Psoas muscle (tissue), 8 donors: ENCODE measurements around the gene GP1BB. TPM values are rescaled to one million over a fixed set of nuclear protein-coding genes. Genes with fewer than 3 reads are reported as not detected.
"Not testable (repeated sequence)": the region's sequence is repeated elsewhere in the genome, so short reads cannot be mapped to it uniquely, and the experiment has no call there.

Experiments
- ATAC-seq, 4 donors: fragments of 200-7000 bp; cut with Tn5 transposase; one replicate each; pipeline ENCODE4 v1.9.1; 2020; ENCODE audit warnings: moderate library complexity in 3 of 4, mild to moderate bottlenecking in 2 of 4
- DNase-seq, 2 donors: peaks; one replicate each; pipeline ENCODE4 v3.0.0-alpha.2; 2020
- H3K27ac ChIP-seq: fragments of 200-600 bp; one replicate; pipeline ENCODE4 v1.8.0; 2022
- H3K27me3 ChIP-seq, 3 donors: fragments of 200-600 bp in 1 of 3; one replicate each; pipeline versions ENCODE4 v1.6.1 to v1.8.0; 2013 to 2022; ENCODE audit warnings: low read length in 2 of 3, mild to moderate bottlenecking in 2 of 3, moderate library complexity in 1 of 3; ENCODE audit not compliant: insufficient read depth in 3 of 3
- H3K36me3 ChIP-seq, 2 donors: fragments of 200-600 bp in 1 of 2; one replicate each; pipeline versions ENCODE4 v1.6.1 to v1.8.0; 2013 to 2022; ENCODE audit warnings: low read depth in 1 of 2, mild to moderate bottlenecking in 1 of 2, moderate library complexity in 1 of 2; ENCODE audit not compliant: insufficient read depth in 1 of 2
- H3K4me1 ChIP-seq: fragments of 200-600 bp; one replicate; pipeline ENCODE4 v1.8.0; 2022
- H3K4me3 ChIP-seq: fragments of 200-600 bp; one replicate; pipeline ENCODE4 v1.8.0; 2022; ENCODE audit warnings: mild to moderate bottlenecking
- H3K9me3 ChIP-seq: fragments of 200-600 bp; one replicate; pipeline ENCODE4 v1.8.0; 2022
- WGBS, 3 donors: extraction: QIAGEN DNeasy Blood & Tissue Kit; methylation state at CpG; one replicate each; pipeline versions ENCODE4 v1.1.6 to v1.1.7; 2013; 5-methylcytosine and 5-hydroxymethylcytosine counted together
- intact Hi-C, 2 donors: fragments of 100-400 bp; cut with DNase I; formaldehyde crosslinking; loops; one replicate each; pipeline versions ENCODE4 v1.11.0 to v1.14.2; 2022
- polyA plus RNA-seq, 3 donors: library from polyadenylated mRNA; stranded (reverse); fragments of 200-250 nt; gene quantifications; one replicate each; pipeline ENCODE4 v1.2.3, GENCODE V29; 2013
- total RNA-seq, 4 donors: library from RNA; stranded (reverse); fragmentation: NEBNext Ultra II Directional in 2 of 4; extraction: Animal tissue kit (Norgen Biotek cat#: 25700) in 2 of 4; gene quantifications; one replicate each; pipeline versions ENCODE4 v1.2.1 to v1.2.4, GENCODE V29; 2021 to 2023
- TF ChIP-seq, protein P1 (sequence below): fragments of 200-600 bp; IDR thresholded peaks from one replicate; pipeline ENCODE4 v1.8.0; 2022; ENCODE audit warnings: antibody characterized with exemption
- donor health status: healthy with polysubstance abuse.
- donor health status: DM: no; HTN: no; CAD: no; lungs with moderate emphysema.
- donor health status: Bipolar disorder and iron deficiency.
- donor health status: healthy.
- donor health status: DM: yes; HTN: yes; CAD: no.
- donor health status: DM: no; HTN: no; CAD: no.
- donor health status: DM: no; HTN: no; CAD: no.
- donor health status: DM: yes; HTN: yes; CAD: no.

The GP1BB gene
- total and polyA plus RNA-seq, 7 donors: 0.14 to 1.8 (median 0.58) TPM; not detected in 3

DNA sequence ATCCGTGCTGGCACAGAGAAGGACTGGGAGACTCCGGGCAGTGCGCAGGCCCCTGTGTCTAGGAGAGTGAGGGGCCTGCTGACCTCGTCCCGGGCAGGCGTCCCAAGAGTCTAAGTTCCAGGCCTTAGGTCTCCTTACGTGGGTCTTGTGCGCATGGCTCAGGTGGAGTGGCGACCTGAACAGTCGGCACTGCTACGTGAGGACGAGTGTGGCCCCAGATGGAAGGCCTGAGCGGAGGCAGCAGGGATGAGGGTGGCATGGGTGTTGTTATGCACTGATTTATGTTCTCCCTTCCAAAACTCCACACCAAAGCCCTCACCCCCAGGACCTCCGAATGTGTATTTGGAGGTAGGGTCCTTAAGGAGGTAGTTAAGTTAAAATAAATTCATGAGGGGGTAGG, 29.8 kb upstream of the GP1BB start:
- intact Hi-C loops: no loop called here
- H3K27me3 ChIP-seq: peaks cover 0 to 5% (median 0%) of the 10 kb centered on the region in 3 donors
- ATAC-seq: no peak
- H3K27ac ChIP-seq: no peak overlapping the region
- H3K9me3 ChIP-seq: no peaks in the 10 kb centered on the region
- TF ChIP-seq, protein P1, sequence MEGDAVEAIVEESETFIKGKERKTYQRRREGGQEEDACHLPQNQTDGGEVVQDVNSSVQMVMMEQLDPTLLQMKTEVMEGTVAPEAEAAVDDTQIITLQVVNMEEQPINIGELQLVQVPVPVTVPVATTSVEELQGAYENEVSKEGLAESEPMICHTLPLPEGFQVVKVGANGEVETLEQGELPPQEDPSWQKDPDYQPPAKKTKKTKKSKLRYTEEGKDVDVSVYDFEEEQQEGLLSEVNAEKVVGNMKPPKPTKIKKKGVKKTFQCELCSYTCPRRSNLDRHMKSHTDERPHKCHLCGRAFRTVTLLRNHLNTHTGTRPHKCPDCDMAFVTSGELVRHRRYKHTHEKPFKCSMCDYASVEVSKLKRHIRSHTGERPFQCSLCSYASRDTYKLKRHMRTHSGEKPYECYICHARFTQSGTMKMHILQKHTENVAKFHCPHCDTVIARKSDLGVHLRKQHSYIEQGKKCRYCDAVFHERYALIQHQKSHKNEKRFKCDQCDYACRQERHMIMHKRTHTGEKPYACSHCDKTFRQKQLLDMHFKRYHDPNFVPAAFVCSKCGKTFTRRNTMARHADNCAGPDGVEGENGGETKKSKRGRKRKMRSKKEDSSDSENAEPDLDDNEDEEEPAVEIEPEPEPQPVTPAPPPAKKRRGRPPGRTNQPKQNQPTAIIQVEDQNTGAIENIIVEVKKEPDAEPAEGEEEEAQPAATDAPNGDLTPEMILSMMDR: no peak
- H3K4me3 ChIP-seq: no peak overlapping the region
- DNase-seq: no peak
- no peaks in the 10 kb centered on the region for H3K36me3 ChIP-seq
- no peaks in the 10 kb centered on the region for H3K4me1 ChIP-seq
- 95 to 96% (median 95%) methylated on average over 14 of the region's 14 CpGs for WGBS, 3 donors

DNA sequence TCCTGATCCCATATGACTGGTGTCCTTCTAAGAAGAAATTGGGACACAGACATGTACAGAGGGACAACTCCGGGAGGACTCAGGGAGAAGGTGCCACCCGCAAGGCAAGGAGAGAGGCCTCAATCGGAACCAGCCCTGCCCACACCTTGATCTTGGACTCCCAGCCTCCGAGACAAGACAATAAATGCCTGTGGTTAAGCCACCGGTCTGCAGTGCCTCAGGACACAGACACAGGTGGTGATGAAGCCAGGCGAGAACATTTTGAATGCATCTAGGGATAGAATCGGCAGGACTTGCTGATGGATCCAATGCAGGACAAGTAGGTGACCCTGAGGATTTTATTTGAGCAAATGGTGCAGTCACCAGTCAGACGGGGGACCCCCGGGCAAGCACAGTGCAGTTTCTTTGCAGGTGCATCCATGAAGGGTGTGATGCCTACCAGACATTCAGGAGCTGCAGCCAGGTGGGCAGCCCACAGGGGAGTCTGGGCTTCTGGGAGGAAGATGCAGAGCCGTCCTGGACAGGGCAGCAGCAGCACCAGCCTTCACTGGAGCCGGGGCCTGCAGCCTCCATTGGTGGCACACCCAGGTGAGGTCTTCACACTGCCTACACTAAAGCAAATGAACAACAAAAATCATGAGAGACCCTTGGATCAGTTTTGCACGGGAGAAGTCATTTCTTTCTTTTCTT, 29.2 kb upstream of the GP1BB start:
- WGBS, 3 donors: 88 to 91% (median 91%) methylated on average over 12 of the region's 12 CpGs
- intact Hi-C loops: no loop called here
- Histone ChIP-seq H3K9me3 (no peaks in the 10 kb centered on the region), H3K27ac (no peak overlapping the region), H3K27me3 (peaks cover 0 to 5% (median 0%) of the 10 kb centered on the region in 3 donors), H3K36me3 (no peaks in the 10 kb centered on the region), H3K4me1 (no peaks in the 10 kb centered on the region), H3K4me3 (no peak overlapping the region)
- TF ChIP-seq, protein P1: no peak
- ATAC-seq: no peak
- DNase-seq: no peak

DNA sequence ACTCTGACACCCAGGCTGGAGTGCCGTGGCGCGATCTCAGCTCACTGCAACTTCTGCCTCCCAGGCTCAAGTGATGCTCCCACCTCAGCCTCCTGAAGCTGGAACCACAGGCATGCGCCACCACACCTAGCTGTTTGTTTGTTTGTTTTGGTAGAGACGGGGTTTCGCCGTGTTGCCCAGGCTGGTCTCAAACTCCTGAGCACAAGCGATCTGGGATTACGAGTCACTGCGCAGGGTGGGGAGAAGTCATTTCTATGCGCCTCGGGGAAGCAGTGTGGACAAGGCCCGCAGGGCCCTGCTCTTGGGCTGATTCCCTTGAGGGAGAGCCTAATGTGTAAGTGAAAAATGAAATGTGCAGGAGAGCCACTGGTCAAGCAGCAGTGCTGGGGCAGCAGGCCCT, 28.6 kb upstream of the GP1BB start:
- H3K4me3 ChIP-seq: no peak overlapping the region
- peaks cover 0 to 1% (median 0%) of the 10 kb centered on the region in 3 donors for H3K27me3 ChIP-seq
- H3K9me3 ChIP-seq: no peaks in the 10 kb centered on the region
- TF ChIP-seq, protein P1: no peak
- no peak for ATAC-seq
- DNase-seq: no peak
- intact Hi-C loops: no loop called here
- H3K4me1 ChIP-seq: no peaks in the 10 kb centered on the region
- WGBS, 3 donors: 85 to 91% (median 90%) methylated on average over 13 of the region's 13 CpGs
- no peak overlapping the region for H3K27ac ChIP-seq
- no peaks in the 10 kb centered on the region for H3K36me3 ChIP-seq

DNA sequence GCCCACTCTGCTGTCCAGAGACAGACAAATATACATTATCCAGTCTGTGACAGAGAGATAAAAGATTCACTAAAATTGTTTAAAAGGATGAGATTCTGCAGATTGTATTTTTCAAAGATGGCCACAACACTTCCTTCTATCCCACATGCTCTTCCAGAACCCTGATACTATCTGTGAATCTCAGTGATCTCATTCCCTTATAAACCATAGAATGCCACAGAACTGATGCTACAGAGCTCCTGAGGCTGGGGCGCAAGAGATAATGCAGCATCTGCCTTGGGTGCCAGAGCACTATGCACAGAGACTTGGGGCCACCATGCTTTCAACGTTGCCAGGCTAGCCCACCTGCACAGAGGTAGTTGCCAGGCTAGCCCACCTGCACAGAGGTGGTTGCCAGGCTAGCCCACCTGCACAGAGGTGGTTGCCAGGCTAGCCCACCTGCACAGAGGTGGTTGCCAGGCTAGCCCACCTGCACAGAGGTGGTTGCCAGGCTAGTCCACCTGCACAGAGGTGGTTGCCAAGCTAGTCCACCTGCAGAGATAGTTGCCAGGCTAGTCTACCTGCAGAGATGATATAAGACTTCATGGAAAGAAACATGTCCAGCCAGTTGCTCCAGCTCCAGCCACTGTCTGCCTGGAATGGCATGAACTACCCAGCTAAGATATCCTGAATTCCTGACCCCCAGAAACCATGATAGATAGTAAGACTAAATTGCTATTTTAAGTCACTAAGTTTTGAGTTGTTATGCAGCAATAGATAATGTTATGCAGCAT, 26.6 kb upstream of the GP1BB start:
- WGBS, 3 donors: 80 to 87% (median 82%) methylated on average over 2 of the region's 2 CpGs
- no peaks in the 10 kb centered on the region for H3K9me3 ChIP-seq
- ATAC-seq (no peak), DNase-seq (no peak)
- H3K27me3 ChIP-seq: no peaks in the 10 kb centered on the region
- no peak overlapping the region for H3K27ac ChIP-seq
- H3K4me3 ChIP-seq: no peak overlapping the region
- intact Hi-C loops: no loop called here
- TF ChIP-seq, protein P1: no peak
- H3K4me1 ChIP-seq: no peaks in the 10 kb centered on the region
- no peaks in the 10 kb centered on the region for H3K36me3 ChIP-seq

DNA sequence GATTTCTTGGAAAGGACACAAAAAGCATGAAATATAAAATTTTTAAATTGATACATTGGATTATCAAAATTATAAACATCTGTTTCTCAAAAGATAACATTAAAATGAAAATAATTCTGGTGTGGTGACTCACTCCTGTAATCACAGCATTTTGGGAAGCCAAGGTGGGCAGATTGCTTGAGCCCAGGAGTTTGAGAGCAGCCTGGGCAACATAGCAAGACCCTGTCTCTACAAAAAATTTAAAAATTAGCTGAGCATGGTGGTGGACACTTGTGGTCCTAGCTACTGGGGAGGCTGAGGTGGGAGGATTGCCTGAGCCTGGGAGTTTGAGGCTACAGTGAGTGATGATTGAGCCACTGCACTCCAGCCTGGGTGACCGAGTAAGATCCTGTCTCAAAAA, 25.5 kb upstream of the GP1BB start:
- DNase-seq, H3K27ac ChIP-seq, H3K36me3 ChIP-seq, H3K9me3 ChIP-seq, H3K27me3 ChIP-seq, H3K4me1 ChIP-seq, ATAC-seq, H3K4me3 ChIP-seq, intact Hi-C loops: not testable (repeated sequence)
- 71 to 92% (median 76%) methylated on average over 1 of the region's 1 CpG for WGBS, 3 donors
